K562 (cell line): ENCODE measurements around the gene CEACAM18. TPM values are rescaled to one million over a fixed set of nuclear protein-coding genes. Genes with fewer than 3 reads are reported as not detected.

Experiments used
- ATAC-seq: fragments of 200-7000 bp; cut with Tn5 transposase; 3 replicates; pipeline ENCODE4 v1.9.1; 2020; ENCODE audit warnings: moderate library complexity
- BruUV-seq: library from RNA; stranded (reverse); fragments of 400-500 nt; replicated peaks from 2 replicates; lab custom pipeline; 2021; lab: Mats Ljungman, UMichigan
- CTCF ChIA-PET: fragments of 300-600 bp; formaldehyde crosslinking; extraction: SDS; loops from one replicate; lab custom pipeline; 2021; ENCODE audit warnings: low intra/inter-chr PET ratio; lab: Yijun Ruan, JAX
- POLR2A ChIA-PET: fragments of 300-600, 350-650 bp; sonication (Branson Sonifier 250); formaldehyde crosslinking; extraction: SDS; loops from one replicate; lab custom pipeline; 2021; ENCODE audit warnings: antibody characterized with exemption, inconsistent platforms; lab: Yijun Ruan, JAX
- DNase-seq, 4 experiments: peaks; one replicate each; pipeline versions ENCODE4 v3.0.0 to v3.0.0-alpha.2; 2011 to 2018; ENCODE audit warnings: low spot score in 3 of 4, mixed read lengths in 3 of 4; ENCODE audit errors: extremely low read depth in 1 of 4
- FAIRE-seq: peaks from 2 replicates; lab custom pipeline; 2011; peaks lifted over from hg19 to GRCh38; lab: Jason Lieb, UNC
- H2AFZ ChIP-seq: 2 replicates; pipeline ENCODE4 v1.6.0; 2011; ENCODE audit warnings: low read depth, low read length, control low read depth, inconsistent platforms
- H3K27ac ChIP-seq: fragments of 200-600 bp; 3 replicates; pipeline ENCODE4 v1.8.0; 2011; ENCODE audit warnings: low read depth, mild to moderate bottlenecking, control low read depth, inconsistent platforms, low read length, moderate library complexity, mixed read lengths; ENCODE audit errors: extremely low read depth
- H3K27me3 ChIP-seq, 2 experiments: fragments of 300-600 bp in 1 of 2; 2 replicates in 1 of 2; 3 replicates in 1 of 2; pipeline versions ENCODE4 v1.6.0 to v1.8.0; 2011; ENCODE audit warnings: inconsistent platforms in 2 of 2, low read length in 2 of 2, mild to moderate bottlenecking in 1 of 2, mixed read lengths in 1 of 2, moderate library complexity in 1 of 2; ENCODE audit not compliant: control insufficient read depth in 2 of 2, insufficient read depth in 2 of 2
- H3K36me3 ChIP-seq: fragments of 300-600 bp; 3 replicates; pipeline ENCODE4 v1.8.0; 2011; ENCODE audit warnings: mild to moderate bottlenecking, low read length, inconsistent platforms; ENCODE audit not compliant: control insufficient read depth, insufficient read depth
- H3K4me1 ChIP-seq, 2 experiments: fragments of 200-600 bp in 1 of 2; replicated peaks in 1 of 2; 2 replicates in 1 of 2; 3 replicates in 1 of 2; pipeline versions ENCODE4 v1.5.1 to v1.8.0; 2011; ENCODE audit warnings: inconsistent platforms in 2 of 2, low read length in 2 of 2, mild to moderate bottlenecking in 1 of 2, mixed read lengths in 1 of 2, moderate library complexity in 1 of 2; ENCODE audit not compliant: control insufficient read depth in 2 of 2, insufficient read depth in 2 of 2
- H3K4me2 ChIP-seq: 2 replicates; pipeline ENCODE4 v1.6.1; 2011; ENCODE audit warnings: low read length, control low read depth, inconsistent platforms, mixed read lengths; ENCODE audit not compliant: insufficient read depth
- H3K4me3 ChIP-seq: fragments of 200-600 bp; sonication (generic), shearing (Covaris generic); 2 replicates; pipeline ENCODE4 v1.5.1; 2016; ENCODE audit warnings: control low read depth, inconsistent platforms
- H3K79me2 ChIP-seq: fragments of 200-600 bp; 3 replicates; pipeline ENCODE4 v1.8.0; 2011; ENCODE audit warnings: low read length, inconsistent platforms; ENCODE audit not compliant: control insufficient read depth, insufficient read depth
- H3K9ac ChIP-seq, 2 experiments: 2 replicates each; pipeline versions ENCODE4 v1.6.0 to v1.6.1; 2011; ENCODE audit warnings: low read depth in 2 of 2, low read length in 2 of 2, control low read depth in 1 of 2, inconsistent platforms in 1 of 2, mild to moderate bottlenecking in 1 of 2, mixed read lengths in 1 of 2; ENCODE audit not compliant: insufficient read depth in 1 of 2
- H3K9me1 ChIP-seq: one replicate; pipeline ENCODE4 v1.6.0; 2011; ENCODE audit warnings: inconsistent platforms, mild to moderate bottlenecking, low read length, moderate library complexity; ENCODE audit not compliant: control insufficient read depth, insufficient read depth
- H3K9me3 ChIP-seq: replicated peaks from 2 replicates; pipeline ENCODE4 v1.5.1; 2011; ENCODE audit warnings: low read depth, low read length, inconsistent platforms; ENCODE audit not compliant: control insufficient read depth, insufficient read depth
- H4K20me1 ChIP-seq: replicated peaks from 2 replicates; pipeline ENCODE4 v1.6.1; 2011; ENCODE audit warnings: low read length, inconsistent platforms, mixed read lengths; ENCODE audit not compliant: control insufficient read depth, insufficient read depth
- FOXJ2 ChIP-seq: fragments of 200-800 bp; sonication (Bioruptor generic); IDR thresholded peaks from 2 replicates; pipeline ENCODE4 v1.6.1; 2016; ENCODE audit warnings: missing genetic modification characterization, missing compliant biosample characterization
- NELFE ChIP-seq: IDR thresholded peaks from 2 replicates; pipeline ENCODE4 v1.6.1; 2011; ENCODE audit warnings: mild to moderate bottlenecking; ENCODE audit not compliant: insufficient read depth, insufficient read length
- NFRKB ChIP-seq: fragments of 450-650 bp; IDR thresholded peaks from 2 replicates; pipeline ENCODE4 v1.6.1; 2016; ENCODE audit warnings: low read depth
- USF1 ChIP-seq: sonication (generic); formaldehyde crosslinking; IDR thresholded peaks from 2 replicates; pipeline ENCODE4 v1.9.0; 2022; ENCODE audit warnings: mild to moderate bottlenecking, missing genetic modification reagents
- ZSCAN29 ChIP-seq: fragments of 450-650 bp; IDR thresholded peaks from 2 replicates; pipeline ENCODE4 v1.6.1; 2017
- WGBS: fragments of 100-300 bp; shearing (Covaris generic); methylation state at CpG from one replicate; pipeline ENCODE4 v1.1.6; 2016; ENCODE audit warnings: low coverage, mixed read lengths; ENCODE audit not compliant: insufficient coverage; ENCODE audit errors: missing lambda C conversion rate; 5-methylcytosine and 5-hydroxymethylcytosine counted together
- in situ Hi-C: fragments of 300-500 bp; cut with MboI; formaldehyde crosslinking; loops from 4 replicates; pipeline ENCODE4 v1.15.0; 2018; ENCODE audit warnings: inconsistent platforms, mixed read lengths
- intact Hi-C: fragments of 100-400 bp; cut with micrococcal nuclease; formaldehyde crosslinking; loops from 2 replicates; pipeline ENCODE4 v1.14.2; 2022
- polyA plus RNA-seq, 8 experiments: library from polyadenylated mRNA; depleted of rRNA in 4 of 8; stranded (reverse) in 5 of 8; unstranded in 3 of 8; fragments of >200 nt; fragmentation: Nextera tagmentation in 2 of 8; fragmentation: Illumina TruSeq in 1 of 8; extraction: Ambion mirVana in 2 of 8; extraction: Trizol in 1 of 8; gene quantifications; 2 replicates each; pipeline versions ENCODE4 v1.2.1 to v1.2.3, GENCODE V29; 2011 to 2014; ENCODE audit warnings: inconsistent platforms in 1 of 8, missing spikeins in 1 of 8
- total RNA-seq, 7 experiments: library from RNA; depleted of rRNA in 6 of 7; stranded (reverse); fragments of >200 nt in 6 of 7; fragmentation: Illumina TruSeq in 2 of 7; extraction: Trizol in 2 of 7; gene quantifications; 2 replicates each; pipeline versions ENCODE4 v1.2.1 to v1.2.3, GENCODE V29; 2011 to 2021; ENCODE audit warnings: low replicate concordance in 1 of 7
- TF ChIP-seq, protein P1 (sequence below), 2 experiments: fragments of 450-650 bp in 1 of 2; sonication (generic) in 1 of 2; formaldehyde crosslinking in 1 of 2; IDR thresholded peaks in 1 of 2; conservative IDR thresholded peaks in 1 of 2; 2 replicates each; pipeline versions ENCODE4 v1.6.1 to v1.8.1; 2016 to 2023; ENCODE audit warnings: mild to moderate bottlenecking in 2 of 2, moderate library complexity in 2 of 2, inconsistent platforms in 1 of 2, missing genetic modification reagents in 1 of 2
- TF ChIP-seq, protein P2 (sequence below): fragments of 450-650 bp; formaldehyde crosslinking; conservative IDR thresholded peaks from 2 replicates; pipeline ENCODE4 v1.4.0; 2022; ENCODE audit warnings: mild to moderate bottlenecking, missing genetic modification characterization

CEACAM18 gene
- total and polyA plus RNA-seq, 9 of the 15 experiments (the other 6 are each of a cell fraction or from before 2014, with no cell fraction given) = 0.08 to 0.24 (median 0.15) TPM; not detected in 3

DNA sequence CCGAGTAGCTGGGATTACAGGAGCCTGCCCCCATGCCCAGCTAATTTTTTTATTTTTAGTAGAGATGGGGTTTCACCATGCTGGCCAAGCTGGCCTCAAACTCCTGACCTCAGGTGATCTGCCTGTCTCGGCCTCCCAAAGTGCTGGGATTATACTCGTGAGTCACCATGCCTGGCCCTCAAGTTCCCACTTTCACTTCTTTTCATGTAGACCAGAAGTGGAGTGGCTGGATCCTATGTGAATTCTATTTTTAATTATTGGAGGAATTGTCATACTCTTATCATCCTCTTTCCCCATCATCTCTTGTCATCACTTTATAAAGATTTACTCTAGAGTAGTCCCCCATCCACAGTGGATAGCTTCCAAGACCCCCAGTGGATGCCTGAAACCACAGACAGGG, 48.1 kb upstream of the CEACAM18 start:
- H3K27me3 ChIP-seq = no peaks in the 10 kb centered on the region

More for the DNA sequence above, 48.1 kb upstream of the CEACAM18 start:
- no peaks in the 10 kb centered on the region for H3K36me3 ChIP-seq
- no peak overlapping the region for H2AFZ ChIP-seq
- no peak for ATAC-seq
- peaks cover 4 to 5% of the 10 kb centered on the region in 2 experiments; a peak in 3 of 5 replicates for H3K4me1 ChIP-seq
- H3K4me3 ChIP-seq = no peak overlapping the region
- H3K9ac ChIP-seq = no peak overlapping the region
- H4K20me1 ChIP-seq = no peaks in the 10 kb centered on the region
- H3K79me2 ChIP-seq = no peaks in the 10 kb centered on the region
- intact Hi-C loops (no loop called here), in situ Hi-C loops (no loop called here)
- ChIA-PET CTCF (no interaction called here), POLR2A (no interaction called here)
- no peaks in the 10 kb centered on the region for H3K9me1 ChIP-seq
- H3K4me2 ChIP-seq = no peak overlapping the region
- 6% methylated on average over 3 of the region's 3 CpGs for WGBS
- FAIRE-seq = no peak
- H3K27ac ChIP-seq = no peak overlapping the region
- H3K9me3 ChIP-seq = no peaks in the 10 kb centered on the region; the same call in 1 of the 2 replicates
- BruUV-seq = no TSS peak
- DNase-seq = no peak
- TF ChIP-seq ZSCAN29 = no peak
- TF ChIP-seq NFRKB = no peak
- TF ChIP-seq, protein P1, sequence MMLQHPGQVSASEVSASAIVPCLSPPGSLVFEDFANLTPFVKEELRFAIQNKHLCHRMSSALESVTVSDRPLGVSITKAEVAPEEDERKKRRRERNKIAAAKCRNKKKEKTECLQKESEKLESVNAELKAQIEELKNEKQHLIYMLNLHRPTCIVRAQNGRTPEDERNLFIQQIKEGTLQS (IDR thresholded peaks at IDR 0.05) = no peak
- TF ChIP-seq, protein P1 (CRISPR knock-in tag; conservative IDR thresholded peaks at IDR 0.05) = no peak
- TF ChIP-seq, protein P2, sequence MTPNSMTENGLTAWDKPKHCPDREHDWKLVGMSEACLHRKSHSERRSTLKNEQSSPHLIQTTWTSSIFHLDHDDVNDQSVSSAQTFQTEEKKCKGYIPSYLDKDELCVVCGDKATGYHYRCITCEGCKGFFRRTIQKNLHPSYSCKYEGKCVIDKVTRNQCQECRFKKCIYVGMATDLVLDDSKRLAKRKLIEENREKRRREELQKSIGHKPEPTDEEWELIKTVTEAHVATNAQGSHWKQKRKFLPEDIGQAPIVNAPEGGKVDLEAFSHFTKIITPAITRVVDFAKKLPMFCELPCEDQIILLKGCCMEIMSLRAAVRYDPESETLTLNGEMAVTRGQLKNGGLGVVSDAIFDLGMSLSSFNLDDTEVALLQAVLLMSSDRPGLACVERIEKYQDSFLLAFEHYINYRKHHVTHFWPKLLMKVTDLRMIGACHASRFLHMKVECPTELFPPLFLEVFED (CRISPR knock-in tag) = no peak
- TF ChIP-seq USF1 (CRISPR knock-in tag) = no peak
- no peak for TF ChIP-seq NELFE
- no peak for TF ChIP-seq FOXJ2 (tag)
